NCI-H226 (cell line): ENCODE measurements around the gene CCDC80.

ENCODE experiments used
- DNase-seq: peaks from one replicate; pipeline ENCODE4 v3.0.0-alpha.2; 2015

Gene CCDC80

DNA sequence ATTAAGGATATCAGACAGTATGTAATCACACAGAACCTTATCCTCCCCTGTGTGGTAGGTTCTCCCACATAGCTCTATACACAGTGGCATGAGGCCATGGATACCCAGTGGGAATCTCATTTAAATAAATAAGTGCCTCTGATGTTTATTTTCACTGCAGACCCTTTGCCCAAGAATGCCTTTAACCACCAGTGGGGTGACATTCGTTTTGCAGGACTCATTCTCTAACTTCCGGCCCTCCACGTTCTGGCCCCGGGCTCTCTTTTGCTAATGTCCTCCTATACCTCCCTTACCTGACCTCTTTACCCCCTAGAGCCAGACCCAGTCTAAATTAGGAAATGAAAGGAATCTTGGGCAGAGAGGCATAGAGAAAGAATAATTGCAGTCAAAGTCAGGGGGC lies 8.3 kb downstream of the CCDC80 start:
- DNase-seq = no peak

DNA sequence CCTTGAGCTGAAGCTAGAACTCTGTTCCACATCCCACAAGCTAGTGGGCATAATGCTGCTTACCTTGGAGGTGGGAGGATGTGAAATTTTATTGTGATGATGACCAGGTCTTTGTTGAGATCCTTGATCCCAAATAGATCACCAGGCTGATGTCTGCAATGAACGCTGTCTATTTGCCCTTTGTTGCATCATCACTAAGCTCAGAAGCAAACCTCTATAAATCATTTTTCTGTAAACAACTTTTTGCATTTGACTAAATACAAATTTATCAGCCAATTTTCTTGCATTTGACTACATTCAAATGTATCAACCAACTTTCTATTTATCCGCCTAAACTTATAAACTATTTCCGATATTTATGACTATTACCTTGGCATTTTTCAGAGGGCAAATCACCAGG lies 9.7 kb downstream of the CCDC80 start:
- DNase-seq = no peak

DNA sequence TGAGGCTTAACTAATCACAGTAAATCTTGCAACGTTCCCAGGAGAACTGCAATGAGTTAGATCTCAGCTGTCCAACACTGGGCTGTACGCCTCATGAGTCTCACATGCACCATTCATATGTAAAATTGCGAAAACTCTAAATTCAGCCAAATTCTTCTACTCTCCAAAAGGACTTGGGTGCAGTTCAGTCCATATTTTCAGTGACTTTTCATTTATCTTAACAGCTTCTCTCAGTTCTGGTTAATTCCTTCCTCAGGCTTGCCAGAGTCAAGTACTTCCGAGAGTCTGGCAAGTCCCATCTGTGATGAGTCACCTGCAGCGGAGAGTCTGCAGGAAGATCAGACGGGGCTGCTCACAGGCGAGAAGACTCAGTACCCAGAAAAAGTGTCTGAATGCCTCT lies 11.5 kb downstream of the CCDC80 start:
- peak; percentile 85 for DNase-seq

DNA sequence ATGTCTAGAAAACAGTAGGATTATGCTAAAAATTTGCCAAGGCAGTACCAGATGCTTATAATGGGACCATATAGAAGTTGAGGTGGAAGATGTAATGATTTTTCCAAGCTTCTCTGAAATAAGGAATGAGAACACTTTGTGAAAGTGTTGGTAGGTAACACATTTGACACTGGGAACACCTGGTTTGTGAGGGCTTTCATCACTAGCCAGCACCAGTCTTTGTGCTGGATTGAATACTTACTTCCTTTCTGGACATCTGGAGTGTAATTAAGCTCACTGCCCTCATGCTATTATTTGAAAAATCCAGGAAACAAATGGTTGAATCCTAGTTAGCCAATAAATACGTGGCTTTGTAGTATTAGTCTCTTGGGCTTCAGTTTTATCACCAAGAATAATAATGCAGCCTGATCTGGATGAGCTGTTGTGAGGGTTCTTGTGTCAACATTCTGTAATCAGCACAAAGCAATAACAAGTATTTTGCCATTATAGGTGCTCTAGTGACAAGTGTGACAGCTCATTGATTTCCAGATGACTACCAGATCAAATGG lies 12.9 kb downstream of the CCDC80 start:
- DNase-seq = no peak

DNA sequence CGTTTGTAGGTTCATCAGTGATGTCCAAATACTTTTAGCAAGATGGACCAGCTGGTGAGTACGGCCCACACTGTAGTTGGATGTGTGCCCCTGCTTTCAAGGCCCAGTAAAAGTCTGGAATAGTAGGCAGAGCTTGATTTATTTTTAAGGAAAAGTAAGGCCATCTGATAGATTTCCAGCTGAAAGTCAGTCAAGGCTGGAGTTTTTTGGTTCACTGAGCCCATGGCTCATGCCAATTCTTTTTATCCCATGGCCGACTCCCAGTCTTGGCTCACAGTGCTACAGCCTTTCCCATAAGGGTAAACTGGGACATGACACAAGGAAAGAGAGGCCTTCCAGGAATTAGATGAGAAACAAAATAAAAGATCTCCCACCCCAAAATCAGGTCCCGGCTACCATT lies 13.5 kb downstream of the CCDC80 start:
- DNase-seq = no peak

DNA sequence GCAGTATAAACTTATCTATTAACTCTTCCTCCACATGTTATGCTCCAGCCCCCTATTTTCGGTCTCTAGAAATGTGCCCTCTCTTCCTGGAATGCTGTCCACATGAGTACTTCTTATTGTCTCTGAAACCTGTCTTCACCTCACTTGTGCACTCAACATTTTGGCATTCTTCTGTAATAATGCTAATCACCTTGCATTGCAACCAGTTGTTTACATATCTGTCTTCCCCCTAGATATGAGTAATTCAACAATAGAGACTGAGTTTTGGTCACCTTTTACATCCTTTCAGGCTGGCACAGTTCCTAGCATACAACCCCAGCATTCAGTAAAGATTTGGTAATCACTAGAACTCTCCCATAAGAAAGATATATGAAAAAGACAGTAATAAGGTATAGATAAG lies 17.2 kb downstream of the CCDC80 start:
- DNase-seq = no peak

DNA sequence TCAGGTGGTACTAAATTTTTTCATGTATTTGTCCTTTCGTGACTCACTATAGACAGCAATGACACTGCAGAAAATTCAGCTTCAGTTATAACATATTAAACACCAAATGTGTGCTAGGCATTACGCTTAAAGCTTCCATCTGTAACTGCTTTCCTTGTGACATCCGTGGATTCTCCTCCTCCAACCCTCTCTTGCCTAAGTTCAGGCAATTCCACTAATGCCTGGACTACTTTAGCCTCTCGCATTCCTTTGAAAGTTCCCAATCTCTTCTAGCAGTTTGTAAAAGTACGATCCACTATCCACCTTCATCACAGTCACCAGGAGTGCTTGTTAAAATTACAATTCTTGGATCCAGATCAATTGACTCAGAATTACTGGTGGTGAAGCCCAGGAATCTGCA lies 17.7 kb downstream of the CCDC80 start:
- no peak for DNase-seq

DNA sequence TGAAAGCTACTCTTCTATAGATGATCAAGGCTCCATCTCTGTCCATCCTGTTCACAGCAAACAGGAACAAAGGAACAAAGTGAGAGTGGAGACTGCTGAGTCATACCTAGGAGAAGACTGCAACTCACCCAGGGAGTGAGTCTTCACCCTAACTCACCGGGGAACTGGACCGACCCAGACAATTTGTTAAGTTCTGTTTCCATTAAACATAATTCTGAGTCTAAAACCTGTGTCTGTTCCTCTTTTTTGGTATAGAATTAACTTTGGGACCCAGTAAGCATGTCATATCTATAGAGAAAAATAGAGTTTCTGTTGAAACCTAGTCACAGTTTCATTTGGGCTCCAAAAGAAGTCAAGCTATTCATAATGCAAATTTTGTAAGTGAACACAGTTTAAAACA lies 21.6 kb downstream of the CCDC80 start:
- no peak for DNase-seq

DNA sequence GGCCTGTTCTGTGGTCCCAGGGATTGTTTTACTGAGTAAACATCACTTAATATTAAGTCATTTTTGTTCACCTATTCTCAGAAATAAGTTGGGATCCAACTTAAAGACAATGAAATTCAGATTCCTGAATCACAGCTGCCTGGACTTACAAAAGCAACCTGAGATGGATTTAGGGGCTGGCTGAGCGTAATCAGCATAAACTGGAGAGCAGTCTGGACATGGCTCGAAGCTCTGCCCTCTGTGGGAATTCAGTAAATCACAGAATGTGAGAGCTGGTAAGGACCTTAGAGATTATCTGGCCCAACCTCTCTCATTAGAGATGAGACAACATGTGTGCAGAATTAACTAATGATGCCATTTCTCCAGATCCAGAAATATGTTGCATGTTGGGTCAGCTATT lies 23.7 kb downstream of the CCDC80 start:
- DNase-seq = no peak

DNA sequence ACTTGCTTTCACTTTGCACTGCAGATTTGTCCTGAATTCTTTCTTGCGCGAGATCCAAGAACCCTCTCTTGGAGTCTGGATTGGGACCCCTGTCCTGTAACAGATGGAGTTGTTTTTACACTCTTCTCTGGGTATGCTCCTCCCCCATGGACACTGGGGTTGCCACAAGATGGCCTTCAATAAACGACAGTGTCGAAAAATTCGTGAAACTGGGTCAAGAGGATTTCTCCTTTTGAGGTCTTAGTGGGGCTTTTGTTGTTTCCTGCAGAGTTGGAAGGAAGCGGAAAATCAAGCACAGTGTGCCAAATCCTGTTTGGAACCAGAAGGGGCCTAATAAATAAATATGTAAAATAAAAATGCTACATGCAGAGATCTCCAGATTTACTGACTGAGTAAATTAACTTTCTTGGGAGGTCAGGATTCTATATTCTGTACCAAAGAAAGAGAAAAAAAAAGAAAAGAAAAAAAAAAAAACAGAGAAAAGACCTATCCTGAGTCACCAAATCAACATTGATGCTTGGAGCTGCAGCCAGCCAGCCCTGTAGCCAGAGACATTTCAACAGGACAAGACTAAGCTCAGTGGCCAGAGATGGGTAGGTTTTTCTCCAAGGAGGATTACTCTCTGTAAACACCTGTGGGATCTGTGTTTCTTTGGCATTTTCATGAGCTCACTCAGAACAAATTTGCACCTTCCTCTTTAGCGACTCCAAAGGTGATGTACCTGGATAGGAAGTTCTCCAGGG lies 24.8 kb downstream of the CCDC80 start:
- DNase-seq = no peak

DNA sequence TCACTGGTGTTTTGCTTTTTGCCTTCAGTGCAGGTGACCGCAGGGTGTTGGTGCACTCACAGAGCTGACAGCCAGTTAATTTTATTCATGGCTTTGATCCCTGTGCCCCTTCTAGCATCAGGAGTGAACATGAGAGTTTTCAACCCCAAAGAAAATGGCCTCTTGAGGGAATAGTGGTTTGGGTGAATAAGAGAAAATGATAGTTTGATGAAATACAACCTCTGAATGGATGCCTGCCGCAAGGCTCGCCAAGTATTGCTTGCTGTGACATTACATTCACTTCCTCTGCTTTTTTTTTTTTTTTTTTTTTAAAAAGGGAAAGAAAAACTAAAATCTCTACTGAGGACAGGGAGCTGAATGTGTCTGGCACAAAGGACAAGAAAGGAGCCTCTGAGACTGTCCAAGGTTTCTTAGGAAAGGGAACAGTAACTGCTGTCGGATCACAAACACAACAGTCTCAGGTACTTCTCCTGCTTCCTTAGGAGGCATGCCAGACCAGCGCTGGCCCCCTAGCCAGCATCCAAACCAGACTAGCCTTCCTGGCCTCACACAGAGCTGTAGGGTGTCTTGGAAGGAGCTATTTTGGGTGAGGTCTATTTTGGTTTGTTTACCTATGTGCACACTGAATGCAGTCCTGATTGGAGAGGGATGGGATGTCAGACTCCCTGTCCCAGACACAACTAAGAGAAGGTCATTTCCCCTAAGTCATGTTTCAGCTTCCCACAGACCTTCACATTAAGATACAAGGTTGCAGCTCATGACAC lies 29.0 kb downstream of the CCDC80 start:
- no peak for DNase-seq

DNA sequence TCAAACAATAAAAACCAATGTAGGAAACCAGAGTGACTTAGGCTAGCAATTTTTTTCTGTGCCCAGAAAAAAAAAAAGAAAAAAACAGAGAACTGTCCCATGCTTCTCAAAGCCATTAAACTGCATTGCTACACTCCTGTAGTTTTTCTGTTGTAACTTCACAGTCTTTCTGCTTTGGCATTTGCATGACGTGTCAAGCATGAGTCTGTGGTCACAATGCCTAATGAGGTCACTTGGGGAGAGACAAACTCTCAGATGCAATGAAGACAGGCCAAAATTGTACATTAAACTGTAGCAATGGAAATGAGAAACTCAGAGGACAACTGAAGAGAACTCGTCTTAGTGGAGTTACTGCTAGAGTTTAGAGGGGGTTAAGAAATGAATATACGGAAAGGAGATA lies 30.8 kb downstream of the CCDC80 start:
- no peak for DNase-seq

DNA sequence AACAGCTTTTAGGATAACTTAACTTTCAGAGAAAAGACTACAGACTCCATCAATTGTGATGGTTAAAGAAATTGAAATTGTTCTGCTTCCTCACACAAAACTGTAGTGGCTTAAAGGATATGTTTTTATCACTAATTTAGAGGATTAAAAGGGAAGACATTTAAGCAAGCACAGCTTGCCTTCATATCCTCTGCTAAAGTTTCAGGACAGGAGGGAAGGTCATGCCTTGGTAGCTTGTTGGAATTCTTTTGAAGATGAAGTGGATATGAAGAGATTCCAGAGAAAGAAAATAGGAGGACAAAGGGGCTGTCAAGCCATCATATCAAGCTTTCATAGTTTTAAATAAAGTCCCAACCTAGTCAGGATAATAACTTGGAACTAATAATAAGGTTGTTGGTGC lies 33.1 kb downstream of the CCDC80 start:
- no peak for DNase-seq

DNA sequence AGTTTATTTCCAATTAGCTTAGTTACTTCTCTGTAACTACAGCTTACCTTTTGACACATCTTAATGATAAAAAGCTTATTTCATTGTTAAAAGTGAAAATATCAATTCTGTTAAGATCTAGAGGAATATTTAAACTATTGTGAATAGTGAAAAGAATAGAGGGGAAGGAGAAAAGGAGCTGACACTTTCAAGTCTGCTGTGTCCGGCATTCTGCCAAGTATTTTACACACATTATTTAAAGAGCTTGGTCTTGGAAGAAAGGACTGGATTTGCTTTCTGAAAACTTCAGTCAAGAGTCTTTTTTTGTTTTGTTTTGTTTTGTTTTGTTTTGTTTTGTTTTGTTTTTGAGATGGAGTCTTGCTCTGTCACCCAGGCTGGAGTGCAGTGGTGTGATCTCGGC lies 34.8 kb downstream of the CCDC80 start:
- DNase-seq = no peak

DNA sequence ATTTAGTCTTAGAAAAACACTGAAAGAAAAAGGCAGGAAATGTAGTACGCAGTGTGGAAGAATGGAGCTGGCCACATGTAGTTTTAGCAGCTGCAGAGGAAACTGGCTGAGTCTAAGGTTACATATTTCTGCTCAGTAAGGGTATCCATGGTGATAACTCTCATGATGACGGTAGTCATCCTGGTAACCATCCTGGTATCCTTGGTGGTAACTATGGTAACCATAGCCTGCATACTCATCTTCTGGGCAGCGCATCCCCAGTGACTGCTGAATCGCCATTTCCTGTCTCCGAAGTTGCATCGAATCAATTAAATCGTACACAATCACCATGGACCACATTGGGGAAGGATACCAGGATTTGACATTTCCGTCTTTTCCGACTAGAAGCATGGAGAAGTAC lies 35.7 kb downstream of the CCDC80 start:
- peak; percentile 81 for DNase-seq

DNA sequence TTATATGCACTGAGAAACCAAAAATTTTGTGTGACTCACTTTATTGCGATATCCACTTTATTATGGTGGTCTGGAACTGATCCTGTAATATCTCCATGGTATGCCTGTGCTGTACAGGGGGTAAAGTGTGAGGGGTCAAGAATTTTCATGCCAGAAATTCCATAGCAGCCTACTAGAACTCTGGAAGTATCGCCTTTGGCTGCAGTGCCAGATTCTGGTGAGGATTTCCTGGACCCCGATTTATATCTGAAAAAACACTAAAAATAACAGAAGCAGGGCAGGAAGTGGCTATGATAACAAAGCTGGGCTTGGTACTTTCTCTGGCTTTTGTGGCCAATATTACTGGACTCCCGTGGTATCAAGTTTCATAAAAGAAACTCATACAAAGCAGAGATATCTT lies 36.4 kb downstream of the CCDC80 start:
- peak; percentile 86 for DNase-seq

DNA sequence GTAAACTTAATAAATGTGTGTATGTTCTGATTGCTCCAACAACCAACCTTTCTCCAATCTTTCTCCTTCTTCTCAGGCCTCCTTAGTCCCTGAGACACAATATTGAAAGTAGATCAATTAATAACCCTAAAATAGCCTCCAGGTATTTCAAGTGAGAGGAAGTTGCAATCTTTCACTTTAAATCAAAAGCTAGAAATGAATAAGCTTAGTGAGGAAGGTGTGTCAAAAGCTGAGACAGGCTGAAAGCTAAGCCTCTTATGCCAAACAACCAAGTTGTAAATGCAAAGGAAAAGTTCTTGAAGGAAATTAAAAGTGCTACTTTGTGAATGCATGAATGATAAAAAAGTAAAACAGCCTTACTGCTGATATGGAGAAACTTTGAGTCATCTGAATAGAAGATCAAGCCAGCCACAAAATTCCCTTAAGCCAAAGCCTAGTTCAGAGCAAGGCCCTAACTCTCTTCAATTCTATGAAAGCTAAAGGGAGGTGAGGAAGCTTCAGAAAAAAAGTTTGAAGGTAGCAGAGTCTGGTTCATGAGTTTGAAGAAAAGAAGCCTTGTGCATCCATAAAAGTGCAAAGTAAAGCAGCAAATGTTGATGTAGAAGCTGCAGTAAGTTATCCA lies 38.6 kb downstream of the CCDC80 start:
- DNase-seq = no peak

DNA sequence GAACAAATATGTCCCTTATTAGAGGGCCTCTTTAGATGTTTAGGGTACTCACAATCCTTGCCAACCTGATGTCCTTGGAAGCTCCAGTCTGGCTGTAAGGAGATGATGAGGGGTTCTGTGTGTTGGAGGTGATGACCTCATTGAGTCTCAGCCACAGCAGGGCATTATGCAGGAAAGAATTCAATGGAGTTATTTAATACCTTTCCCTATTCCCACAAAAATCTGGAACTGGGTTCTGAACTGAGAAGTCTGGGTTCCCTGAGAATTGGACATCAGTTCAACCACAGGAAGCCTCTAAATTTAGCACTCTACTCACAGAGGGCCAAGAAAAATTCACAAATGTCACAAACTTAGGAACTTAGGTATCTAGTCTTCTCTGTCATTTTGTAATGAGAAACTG lies 42.2 kb downstream of the CCDC80 start:
- no peak for DNase-seq

DNA sequence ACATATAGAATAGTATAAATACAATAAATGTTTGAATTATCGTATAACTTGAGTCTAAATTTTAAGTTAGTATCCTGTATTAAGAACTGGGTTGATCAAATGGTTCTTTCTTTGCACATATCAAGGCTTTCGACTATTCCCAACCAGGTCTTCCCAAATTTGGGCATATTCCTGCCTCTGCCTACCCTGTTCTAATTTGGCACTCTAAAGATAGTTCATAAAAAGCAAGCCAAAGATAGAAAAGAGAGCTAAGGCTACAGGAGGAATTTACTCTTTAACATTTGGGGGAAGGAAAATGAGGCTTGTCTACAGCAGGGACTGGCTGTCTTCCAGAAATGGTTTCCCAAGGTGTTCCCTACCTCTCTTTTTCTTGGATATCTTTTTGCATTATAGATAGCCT lies 43.0 kb downstream of the CCDC80 start:
- DNase-seq = no peak

DNA sequence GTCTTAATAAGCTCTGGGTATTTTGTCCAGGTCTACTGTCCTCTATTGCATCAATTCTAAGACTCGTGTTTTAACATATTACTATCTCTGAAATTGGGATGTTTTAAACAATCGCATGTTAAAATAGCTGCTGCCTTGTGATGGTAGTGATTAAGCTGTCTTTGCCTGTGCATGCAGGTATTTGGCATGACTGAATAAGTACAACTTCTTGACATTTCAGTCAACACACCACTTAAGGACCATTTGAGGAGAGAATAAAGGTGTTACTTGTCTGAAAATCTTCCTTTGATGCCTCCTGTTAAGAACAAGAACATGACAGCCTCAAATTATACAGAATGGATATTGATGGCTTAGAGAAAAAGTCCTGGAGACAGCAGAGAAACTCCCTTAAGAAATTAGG lies 46.1 kb downstream of the CCDC80 start:
- no peak for DNase-seq

DNA sequence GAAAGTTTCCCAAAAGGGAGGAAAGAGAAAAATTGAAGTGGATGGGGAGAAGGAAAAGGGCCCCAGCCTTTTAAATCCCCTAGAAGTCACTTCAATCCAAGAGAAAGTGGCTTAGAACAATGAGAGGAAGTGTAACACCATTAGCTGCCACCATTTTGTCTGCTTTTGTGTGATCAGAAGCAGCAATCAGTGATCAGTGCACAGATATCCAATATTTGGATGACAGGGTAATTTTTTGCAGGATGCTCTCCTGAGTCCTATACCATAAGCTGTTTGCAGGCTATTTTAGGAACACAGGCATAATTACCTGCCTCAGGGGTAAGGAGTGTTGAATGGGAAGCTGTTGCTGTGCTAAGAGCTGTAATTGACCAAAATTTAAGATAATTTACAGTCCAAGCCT lies 47.7 kb downstream of the CCDC80 start:
- no peak for DNase-seq

DNA sequence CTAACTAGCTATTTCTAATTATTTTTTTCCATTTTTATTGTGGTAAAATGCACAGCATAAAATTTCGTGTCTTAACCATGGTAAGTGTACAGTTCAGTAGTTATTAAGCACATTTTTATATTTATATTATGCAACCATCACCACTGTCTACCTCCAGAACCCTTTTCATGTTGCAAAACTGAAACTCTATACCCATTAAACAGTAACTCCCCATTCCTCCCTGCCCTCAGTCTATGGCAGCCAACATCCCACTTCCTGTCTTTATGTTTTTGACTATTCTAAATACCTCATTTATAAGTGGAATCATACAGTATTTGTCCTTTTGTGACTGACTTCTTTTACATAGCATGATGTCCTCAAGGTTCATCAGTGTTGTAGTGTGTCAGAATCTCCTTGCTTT lies 53.6 kb downstream of the CCDC80 start:
- no peak for DNase-seq

DNA sequence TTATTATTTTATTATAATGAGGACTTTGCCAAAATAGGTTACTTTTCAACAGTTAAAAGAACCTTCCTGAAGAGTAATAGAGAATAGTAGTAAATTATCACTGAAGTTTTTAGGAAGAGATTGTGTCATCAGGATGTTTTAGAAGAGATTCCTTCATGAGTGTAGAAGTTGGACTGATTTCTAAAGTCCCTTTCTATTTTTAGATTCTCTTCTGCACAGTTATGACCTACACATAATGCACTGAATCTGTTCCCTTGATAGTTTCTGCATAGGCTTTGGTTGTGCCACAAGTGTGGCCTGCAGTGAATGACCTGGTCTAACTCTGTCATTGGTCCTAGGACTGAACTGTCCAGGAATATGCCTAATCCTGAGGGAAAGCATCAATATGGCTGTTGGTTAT lies 55.2 kb downstream of the CCDC80 start:
- no peak for DNase-seq

DNA sequence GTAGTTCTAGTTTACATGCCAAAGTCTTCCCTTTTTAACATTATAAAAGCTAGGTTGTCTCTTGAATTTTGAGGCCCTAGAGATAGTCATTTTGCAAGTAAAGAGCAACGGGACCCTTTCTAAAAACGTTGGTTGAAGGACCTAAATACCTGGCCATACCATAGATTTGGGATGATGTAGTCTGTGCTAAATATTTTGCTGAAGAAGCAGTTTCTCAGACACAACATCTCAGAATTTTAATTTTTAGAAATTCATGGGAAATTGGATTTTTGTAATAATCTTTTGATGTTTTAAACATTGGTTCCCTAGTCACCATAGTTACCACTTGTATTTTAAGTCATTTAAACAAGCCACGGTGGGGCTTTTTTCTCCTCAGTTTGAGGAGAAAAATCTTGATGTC lies 57.8 kb downstream of the CCDC80 start:
- no peak for DNase-seq
